Breast epithelium (tissue), 3 donors: ENCODE measurements around the gene CCDC148.

ENCODE experiments used
- CTCF ChIP-seq, 3 donors: fragments of 450-650 bp; IDR thresholded peaks; one replicate each; pipeline ENCODE4 v1.5.1; 2016 to 2017; ENCODE audit warnings: antibody characterized with exemption in 3 of 3, mild to moderate bottlenecking in 3 of 3, moderate library complexity in 3 of 3
- POLR2AphosphoS5 ChIP-seq, 3 donors: sonication (generic); formaldehyde crosslinking; IDR thresholded peaks; one replicate each; pipeline ENCODE4 v1.6.1; 2017; ENCODE audit warnings: antibody characterized with exemption in 3 of 3

GRCh38 chr2:158321264-158321663 lies 135.3 kb downstream of the CCDC148 start:
- TF ChIP-seq CTCF (IDR thresholded peaks at IDR 0.05) (no peak), POLR2AphosphoS5 (IDR thresholded peaks at IDR 0.05) (no peak)
